Hepatocyte (in vitro differentiated cells): Measurements from ENCODE around the gene TTYH2. TPM values are rescaled to one million over a fixed set of nuclear protein-coding genes. Genes with fewer than 3 reads are reported as not detected.

Experiments
- DNase-seq: peaks from one replicate; pipeline ENCODE4 v3.0.0-alpha.2; 2016; ENCODE audit warnings: low spot score
- H2AFZ ChIP-seq: fragments of 200-600 bp; sonication (generic); 2 replicates; pipeline ENCODE4 v1.6.0; 2016; ENCODE audit warnings: antibody characterized with exemption, mild to moderate bottlenecking
- H3K27ac ChIP-seq: fragments of 200-600 bp; sonication (generic); 2 replicates; pipeline ENCODE4 v1.5.1; 2016; ENCODE audit warnings: mild to moderate bottlenecking
- H3K27me3 ChIP-seq: fragments of 200-600 bp; sonication (generic); 2 replicates; pipeline ENCODE4 v1.6.1; 2016
- H3K36me3 ChIP-seq: fragments of 200-600 bp; sonication (generic); replicated peaks from 2 replicates; pipeline ENCODE4 v1.5.1; 2016; ENCODE audit warnings: low read depth; ENCODE audit not compliant: insufficient read depth
- H3K4me1 ChIP-seq: fragments of 200-600 bp; sonication (generic); 2 replicates; pipeline ENCODE4 v1.5.1; 2016; ENCODE audit warnings: mild to moderate bottlenecking, moderate library complexity; ENCODE audit not compliant: insufficient read depth
- H3K4me2 ChIP-seq: fragments of 200-600 bp; sonication (generic); 2 replicates; pipeline ENCODE4 v1.6.0; 2016
- H3K4me3 ChIP-seq: fragments of 200-600 bp; sonication (generic); 2 replicates; pipeline ENCODE4 v1.5.1; 2016; ENCODE audit warnings: mild to moderate bottlenecking
- H3K79me2 ChIP-seq: fragments of 200-600 bp; sonication (generic); 2 replicates; pipeline ENCODE4 v1.6.0; 2017; ENCODE audit warnings: mild to moderate bottlenecking
- H3K9me2 ChIP-seq: fragments of 200-600 bp; sonication (generic); replicated peaks from 2 replicates; pipeline ENCODE4 v1.6.0; 2017; ENCODE audit warnings: mild to moderate bottlenecking; ENCODE audit not compliant: insufficient read depth
- H3K9me3 ChIP-seq: fragments of 200-600 bp; sonication (generic); 2 replicates; pipeline ENCODE4 v1.5.1; 2016; ENCODE audit warnings: low read depth, mild to moderate bottlenecking
- H4K20me1 ChIP-seq: fragments of 200-600 bp; sonication (generic); 2 replicates; pipeline ENCODE4 v1.6.0; 2016; ENCODE audit warnings: mild to moderate bottlenecking; ENCODE audit not compliant: insufficient read depth, poor library complexity, severe bottlenecking
- CTCF ChIP-seq: fragments of 200-600 bp; sonication (generic); IDR thresholded peaks from 2 replicates; pipeline ENCODE4 v1.5.1; 2016; ENCODE audit warnings: antibody characterized with exemption, mild to moderate bottlenecking; ENCODE audit not compliant: poor library complexity
- EZH2 ChIP-seq: fragments of 200-600 bp; sonication (generic); IDR thresholded peaks from 2 replicates; pipeline ENCODE4 v1.6.1; 2016; ENCODE audit warnings: antibody characterized with exemption, mild to moderate bottlenecking, borderline replicate concordance
- EZH2phosphoT487 ChIP-seq: fragments of 200-600 bp; sonication (generic); IDR thresholded peaks from one replicate; pipeline ENCODE4 v1.6.1; 2018; ENCODE audit warnings: antibody characterized with exemption, mild to moderate bottlenecking, low read depth, moderate library complexity; ENCODE audit not compliant: unreplicated experiment, severe bottlenecking
- WGBS: methylation state at CpG from one replicate; pipeline ENCODE4 v1.1.6; 2016; ENCODE audit warnings: low lambda C conversion rate; ENCODE audit errors: missing lambda C conversion rate; 5-methylcytosine and 5-hydroxymethylcytosine counted together
- polyA plus RNA-seq: library from polyadenylated mRNA; unstranded; fragments of >200 nt; fragmentation: Nextera tagmentation; extraction: Ambion mirVana; gene quantifications from 2 replicates; pipeline ENCODE4 v1.2.1, GENCODE V29; 2016
- total RNA-seq: library from RNA; depleted of rRNA; stranded (reverse); fragments of >200 nt; gene quantifications from 2 replicates; pipeline ENCODE4 v1.2.3, GENCODE V29; 2014

TTYH2 gene
- total and polyA plus RNA-seq, 2 experiments from 2014 or later = 7.4 to 7.8 TPM

- Histone ChIP-seq H3K9me3 (no peaks in the 10 kb centered on the region), H3K36me3 (no peaks in the 10 kb centered on the region), H3K4me3 (no peak overlapping the region), H3K27ac (no peak overlapping the region), H4K20me1 (no peaks in the 10 kb centered on the region), H3K4me1 (peaks cover 3% of the 10 kb centered on the region), H3K4me2 (no peak overlapping the region), H3K27me3 (peaks cover 23% of the 10 kb centered on the region), H3K79me2 (no peaks in the 10 kb centered on the region), H2AFZ (no peak overlapping the region), H3K9me2 (no peaks in the 10 kb centered on the region)
- TF ChIP-seq CTCF (no peak), EZH2phosphoT487 (no peak), EZH2 (no peak)
- WGBS = 65% methylated on average over 10 of the region's 10 CpGs
- no peak for DNase-seq
Measured at GRCh38 chr17:74272731-74273201, 59.4 kb downstream of the TTYH2 start.

- WGBS = 16% methylated on average over 33 of the region's 33 CpGs
- no peak within 1 kb of the TSS for H3K4me3 ChIP-seq
- no peaks in the 10 kb centered on the region for H3K79me2 ChIP-seq
- DNase-seq = no peak
- TF ChIP-seq EZH2phosphoT487 = no peak
- TF ChIP-seq EZH2 = no peak
- no peak for TF ChIP-seq CTCF
- no peaks in the 10 kb centered on the region for H3K9me3 ChIP-seq
- no peaks in the 10 kb centered on the region for H3K9me2 ChIP-seq
- H3K4me1 ChIP-seq = peaks cover 3% of the 10 kb centered on the region
- no peak within 1 kb of the TSS for H2AFZ ChIP-seq
- H3K27ac ChIP-seq = no peak within 1 kb of the TSS
- H3K27me3 ChIP-seq = peaks cover 23% of the 10 kb centered on the region
- no peaks in the 10 kb centered on the region for H3K36me3 ChIP-seq
- H3K4me2 ChIP-seq = peak within 1 kb of the TSS; percentile 65
- H4K20me1 ChIP-seq = no peaks in the 10 kb centered on the region
Measured at GRCh38 chr17:74274060-74274708, 60.8 kb downstream of the TTYH2 start, which contains the start of gene DNAI2. Gene DNAI2 (plus strand): TSS chr17:74274234. CDS start chr17:74281818, 7,584 bp downstream.

GRCh38 chr17:74274709-74275340 is 61.5 kb downstream of the TTYH2 start:
- H3K36me3 ChIP-seq = no peaks in the 10 kb centered on the region
- no peak overlapping the region for H3K4me3 ChIP-seq
- no peaks in the 10 kb centered on the region for H3K9me2 ChIP-seq
- no peaks in the 10 kb centered on the region for H3K9me3 ChIP-seq
- no peak for DNase-seq
- no peaks in the 10 kb centered on the region for H4K20me1 ChIP-seq
- no peak overlapping the region for H3K4me2 ChIP-seq
- no peak for TF ChIP-seq CTCF
- no peak for TF ChIP-seq EZH2phosphoT487
- TF ChIP-seq EZH2 = no peak
- H3K27ac ChIP-seq = no peak overlapping the region
- H3K79me2 ChIP-seq = no peaks in the 10 kb centered on the region
- H2AFZ ChIP-seq = no peak overlapping the region
- H3K4me1 ChIP-seq = peaks cover 3% of the 10 kb centered on the region
- H3K27me3 ChIP-seq = peaks cover 23% of the 10 kb centered on the region
- 83% methylated on average over 14 of the region's 14 CpGs for WGBS
